Ascending aorta (tissue), 2 donors: ENCODE results near the gene CSF1R. TPM values are rescaled to one million over a fixed set of nuclear protein-coding genes. Genes with fewer than 3 reads are reported as not detected.

Experiments
- DNase-seq, 2 donors: peaks; one replicate each; pipeline ENCODE4 v3.0.0-alpha.2; 2019; ENCODE audit warnings: low spot score in 2 of 2
- H3K27ac ChIP-seq, 2 donors: fragments of 200-600 bp; sonication (generic); one replicate each; pipeline ENCODE4 v1.5.1; 2016 to 2017; ENCODE audit warnings: mild to moderate bottlenecking in 1 of 2
- H3K27me3 ChIP-seq: fragments of 200-600 bp; sonication (generic); one replicate; pipeline ENCODE4 v1.5.1; 2017
- H3K36me3 ChIP-seq, 2 donors: fragments of 200-600 bp; sonication (generic); one replicate each; pipeline ENCODE4 v1.5.1; 2016
- H3K4me1 ChIP-seq, 2 donors: fragments of 200-600 bp; sonication (generic); one replicate each; pipeline ENCODE4 v1.5.1; 2016 to 2017; ENCODE audit warnings: mild to moderate bottlenecking in 1 of 2
- H3K4me3 ChIP-seq, 2 donors: fragments of 200-600 bp; sonication (generic); one replicate each; pipeline ENCODE4 v1.5.1; 2016 to 2017; ENCODE audit warnings: mild to moderate bottlenecking in 1 of 2
- H3K9me3 ChIP-seq, 2 donors: fragments of 200-600 bp; sonication (generic); one replicate each; pipeline ENCODE4 v1.5.1; 2016
- CTCF ChIP-seq, 3 experiments: fragments of 200-600 bp in 2 of 3; fragments of 450-650 bp in 1 of 3; sonication (generic) in 2 of 3; IDR thresholded peaks; one replicate each; pipeline ENCODE4 v1.5.1; 2016 to 2019; ENCODE audit warnings: antibody characterized with exemption in 3 of 3, mild to moderate bottlenecking in 1 of 3, moderate library complexity in 1 of 3
- intact Hi-C: fragments of 100-400 bp; cut with DNase I; formaldehyde crosslinking; loops from one replicate; pipeline ENCODE4 v1.15.1; 2023
- total RNA-seq: library from RNA; depleted of rRNA; stranded (reverse); fragments of >200 nt; gene quantifications from one replicate; pipeline ENCODE4 v1.1.0, GENCODE V29; 2016

The CSF1R gene
- total RNA-seq, 1 donor from 2014 or later = 70.9 TPM

- Histone ChIP-seq H3K27ac (peak overlapping the region; percentile 25 to 43), H3K9me3 (no peaks in the 10 kb centered on the region), H3K27me3 (no peaks in the 10 kb centered on the region), H3K4me1 (peaks cover 2 to 17% of the 10 kb centered on the region in 2 donors), H3K4me3 (no peak overlapping the region), H3K36me3 (peaks cover 91 to 98% of the 10 kb centered on the region in 2 donors)
- TF ChIP-seq CTCF (IDR thresholded peaks at IDR 0.05) = no peak
- intact Hi-C loops = no loop called here
- no peak for DNase-seq
Measured at GRCh38 chr5:150126921-150127265, 40.5 kb upstream of the CSF1R start.

DNA sequence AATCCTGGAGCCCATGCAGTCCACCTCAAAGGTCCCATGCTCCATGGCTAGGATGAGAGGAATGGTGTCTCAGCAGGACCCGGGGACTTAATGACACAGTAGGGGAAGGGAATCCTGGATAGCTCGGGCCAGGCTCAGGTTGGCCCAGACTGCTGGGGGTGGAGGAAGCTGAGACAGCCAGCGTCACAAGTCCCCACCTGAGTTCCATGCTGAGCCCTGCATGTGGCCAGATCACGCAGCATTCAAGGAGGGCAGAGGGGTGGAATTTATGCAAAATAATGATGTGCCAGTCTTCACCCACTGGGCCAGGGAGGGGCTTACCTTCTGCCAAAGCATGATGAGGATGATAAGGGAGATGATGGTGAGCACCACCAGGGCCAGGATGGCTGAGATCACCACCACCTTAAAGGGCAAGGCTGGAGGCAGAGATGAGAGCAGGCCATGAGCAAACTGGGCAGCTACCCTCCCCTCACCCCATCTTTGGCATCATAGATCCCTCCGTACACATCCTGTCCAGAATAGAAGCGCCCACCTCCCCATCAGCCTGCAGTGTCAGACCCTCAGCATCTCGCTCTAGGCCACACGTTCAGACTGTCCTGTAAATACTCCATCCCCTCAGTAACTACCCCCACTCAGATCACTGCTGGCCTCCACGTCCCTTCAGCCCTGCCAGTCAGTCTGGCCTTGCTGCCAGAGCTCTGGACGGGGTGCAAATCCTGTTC lies 40.0 kb upstream of the CSF1R start:
- no peaks in the 10 kb centered on the region for H3K9me3 ChIP-seq
- TF ChIP-seq CTCF (IDR thresholded peaks at IDR 0.05) = no peak
- peak overlapping the region; percentile 25 to 43 for H3K27ac ChIP-seq
- no peaks in the 10 kb centered on the region for H3K27me3 ChIP-seq
- intact Hi-C loops = no loop called here
- peaks cover 2 to 14% of the 10 kb centered on the region in 2 donors for H3K4me1 ChIP-seq
- no peak for DNase-seq
- H3K4me3 ChIP-seq = no peak overlapping the region
- peaks cover 91 to 98% of the 10 kb centered on the region in 2 donors for H3K36me3 ChIP-seq

GRCh38 chr5:150125334-150125733 lies 39.0 kb upstream of the CSF1R start:
- Histone ChIP-seq H3K4me3 (no peak overlapping the region), H3K9me3 (no peaks in the 10 kb centered on the region), H3K36me3 (peaks cover 95 to 100% of the 10 kb centered on the region in 2 donors), H3K27ac (peak overlapping the region; percentile 36 to 48), H3K27me3 (no peaks in the 10 kb centered on the region), H3K4me1 (peaks cover 2 to 10% of the 10 kb centered on the region in 2 donors)
- DNase-seq = no peak
- TF ChIP-seq CTCF (IDR thresholded peaks at IDR 0.05) = no peak
- intact Hi-C loops = no loop called here

DNA sequence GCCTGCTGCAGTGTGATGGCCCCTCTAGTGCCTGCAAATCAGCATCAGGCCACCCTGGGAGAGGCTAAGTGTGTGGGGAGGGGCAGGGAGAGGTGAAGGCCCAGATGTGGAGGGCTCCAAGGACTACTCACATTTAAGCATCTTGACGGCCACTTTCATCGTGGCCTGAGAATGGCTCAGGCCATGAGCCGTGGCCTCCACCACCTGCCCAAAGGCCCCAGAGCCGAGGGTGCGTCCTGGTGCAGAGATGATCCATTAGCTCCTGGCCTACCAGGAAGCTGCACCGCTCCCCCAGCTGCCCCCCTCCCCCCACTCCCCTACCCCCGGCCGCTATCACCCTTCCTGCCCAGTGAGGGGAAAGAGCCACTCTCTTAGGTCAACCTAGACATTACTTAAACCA lies 38.2 kb upstream of the CSF1R start:
- no peak for TF ChIP-seq CTCF (IDR thresholded peaks at IDR 0.05)
- Histone ChIP-seq H3K9me3 (no peaks in the 10 kb centered on the region), H3K27me3 (no peaks in the 10 kb centered on the region), H3K36me3 (peaks cover 97 to 100% of the 10 kb centered on the region in 2 donors), H3K4me1 (peaks cover under 1 to 3% of the 10 kb centered on the region in 2 donors), H3K4me3 (no peak overlapping the region), H3K27ac (peak overlapping the region; percentile 40 to 48)
- no peak for DNase-seq
- intact Hi-C loops = no loop called here

GRCh38 chr5:150124111-150124557 lies 37.8 kb upstream of the CSF1R start:
- peaks cover 97 to 100% of the 10 kb centered on the region in 2 donors for H3K36me3 ChIP-seq

More at GRCh38 chr5:150124111-150124557, 37.8 kb upstream of the CSF1R start:
- Histone ChIP-seq H3K4me1 (no peaks in the 10 kb centered on the region), H3K27ac (peak overlapping the region; percentile 40 to 48), H3K27me3 (no peaks in the 10 kb centered on the region), H3K4me3 (no peak overlapping the region), H3K9me3 (no peaks in the 10 kb centered on the region)
- no peak for DNase-seq
- TF ChIP-seq CTCF (IDR thresholded peaks at IDR 0.05) = no peak
- intact Hi-C loops = no loop called here
